ENCODE measurements around the gene PCBP3.

DNA sequence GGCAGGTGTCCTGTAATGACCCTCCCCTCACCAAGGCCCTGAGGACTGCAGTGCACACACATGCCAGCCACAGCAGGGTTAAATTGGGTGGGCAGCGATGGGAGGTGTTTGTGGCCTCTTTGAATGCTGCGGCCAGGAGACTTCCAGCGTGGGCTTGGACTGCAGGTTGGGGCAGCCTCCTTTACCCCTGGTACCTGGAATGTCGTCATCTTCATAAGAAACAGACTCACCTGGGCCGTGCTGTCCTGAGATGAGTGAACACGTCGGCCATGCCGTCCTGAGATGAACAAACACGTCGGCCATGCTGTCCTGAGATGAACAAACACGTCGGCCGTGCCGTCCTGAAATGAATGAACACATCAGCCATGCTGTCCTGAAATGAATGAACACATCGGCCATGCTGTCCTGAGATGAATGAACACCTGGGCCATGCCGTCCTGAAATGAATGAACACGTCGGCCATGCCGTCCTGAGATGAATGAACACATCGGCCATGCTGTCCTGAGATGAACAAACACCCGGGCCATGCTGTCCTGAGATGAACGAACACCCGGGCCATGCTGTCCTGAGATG is 288.0 kb downstream of the PCBP3 start:
- TF ChIP-seq, protein P1, sequence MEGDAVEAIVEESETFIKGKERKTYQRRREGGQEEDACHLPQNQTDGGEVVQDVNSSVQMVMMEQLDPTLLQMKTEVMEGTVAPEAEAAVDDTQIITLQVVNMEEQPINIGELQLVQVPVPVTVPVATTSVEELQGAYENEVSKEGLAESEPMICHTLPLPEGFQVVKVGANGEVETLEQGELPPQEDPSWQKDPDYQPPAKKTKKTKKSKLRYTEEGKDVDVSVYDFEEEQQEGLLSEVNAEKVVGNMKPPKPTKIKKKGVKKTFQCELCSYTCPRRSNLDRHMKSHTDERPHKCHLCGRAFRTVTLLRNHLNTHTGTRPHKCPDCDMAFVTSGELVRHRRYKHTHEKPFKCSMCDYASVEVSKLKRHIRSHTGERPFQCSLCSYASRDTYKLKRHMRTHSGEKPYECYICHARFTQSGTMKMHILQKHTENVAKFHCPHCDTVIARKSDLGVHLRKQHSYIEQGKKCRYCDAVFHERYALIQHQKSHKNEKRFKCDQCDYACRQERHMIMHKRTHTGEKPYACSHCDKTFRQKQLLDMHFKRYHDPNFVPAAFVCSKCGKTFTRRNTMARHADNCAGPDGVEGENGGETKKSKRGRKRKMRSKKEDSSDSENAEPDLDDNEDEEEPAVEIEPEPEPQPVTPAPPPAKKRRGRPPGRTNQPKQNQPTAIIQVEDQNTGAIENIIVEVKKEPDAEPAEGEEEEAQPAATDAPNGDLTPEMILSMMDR (IDR thresholded peaks at IDR 0.05; ENCODE audit: borderline replicate concordance, extremely low read depth, low read length, poor library complexity, severe bottlenecking), result no peak
- no peak for TF ChIP-seq EZH2 (IDR thresholded peaks at IDR 0.05; ENCODE audit: borderline replicate concordance, low read depth, low read length, severe bottlenecking)
